Dermis microvascular lymphatic vessel endothelial cell (primary cell): ENCODE data around the gene PCOLCE2. TPM values are rescaled to one million over a fixed set of nuclear protein-coding genes. Genes with fewer than 3 reads are reported as not detected.
"Not testable (repeated sequence)": the region's sequence is repeated elsewhere in the genome, so short reads cannot be mapped to it uniquely, and the experiment has no call there.

Source experiments
- DNase-seq, 2 donors: peaks; one replicate each; pipeline versions ENCODE4 v3.0.0 to v3.0.0-alpha.2; 2010; ENCODE audit warnings: low read depth in 2 of 2
- total RNA-seq: library from RNA; depleted of rRNA; stranded (reverse); fragments of >200 nt; gene quantifications from 2 replicates; pipeline ENCODE4 v1.2.1, GENCODE V29; 2014

PCOLCE2 gene
- total RNA-seq, 1 donor from 2014 or later, result 0.13 TPM

DNA sequence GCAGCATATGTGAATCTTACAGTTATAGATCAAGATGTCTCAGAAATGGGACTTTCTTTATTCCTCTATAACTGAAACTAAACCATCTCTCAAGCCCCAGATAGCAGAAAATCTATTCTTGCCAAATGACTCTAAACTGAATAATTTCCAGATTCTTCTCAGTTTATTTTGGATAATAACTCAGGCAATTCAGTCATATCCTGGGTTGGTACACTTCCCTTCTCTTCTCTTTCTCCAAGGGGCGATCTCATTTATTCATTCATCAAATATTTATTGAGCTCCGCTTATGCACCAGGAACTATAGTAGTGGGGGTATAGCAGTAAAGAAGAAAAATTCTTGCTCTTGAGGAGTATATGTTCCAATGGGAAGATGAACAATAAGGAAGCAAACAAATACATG lies 13.5 kb upstream of the PCOLCE2 start:
- DNase-seq, result no peak

GRCh38 chr3:142898346-142899213 lies 9.7 kb upstream of the PCOLCE2 start:
- DNase-seq, result no peak

GRCh38 chr3:142897807-142898206 lies 8.9 kb upstream of the PCOLCE2 start:
- no peak for DNase-seq

GRCh38 chr3:142896996-142897395 lies 8.1 kb upstream of the PCOLCE2 start:
- no peak for DNase-seq

DNA sequence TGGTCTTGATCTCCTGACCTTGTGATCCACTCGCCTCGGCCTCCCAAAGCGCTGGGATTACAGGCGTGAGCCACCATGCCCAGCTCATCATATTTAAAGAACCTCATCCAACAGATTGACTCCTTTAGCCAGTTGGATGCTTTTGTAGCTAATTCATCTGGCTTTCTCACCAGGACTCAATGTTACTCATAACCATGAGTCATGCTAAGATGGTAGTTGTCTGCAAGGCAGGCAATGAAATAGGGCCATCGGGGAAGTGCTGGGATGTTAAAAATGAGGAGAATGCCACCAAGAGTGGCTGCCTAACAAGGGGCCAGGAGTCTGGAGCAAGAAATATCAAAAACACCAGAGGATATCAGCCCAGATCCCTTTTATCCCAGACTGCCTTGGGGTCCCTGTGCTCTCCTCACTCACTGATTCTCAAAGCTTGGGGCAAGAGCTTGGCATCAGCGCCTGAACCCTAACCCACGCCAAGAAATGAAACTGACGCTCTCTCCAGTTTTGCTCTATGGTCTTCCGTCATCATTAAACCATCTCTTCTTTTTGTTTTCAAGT lies 7.4 kb upstream of the PCOLCE2 start:
- DNase-seq, result no peak

GRCh38 chr3:142894493-142894892 lies 5.6 kb upstream of the PCOLCE2 start:
- DNase-seq, result no peak

DNA sequence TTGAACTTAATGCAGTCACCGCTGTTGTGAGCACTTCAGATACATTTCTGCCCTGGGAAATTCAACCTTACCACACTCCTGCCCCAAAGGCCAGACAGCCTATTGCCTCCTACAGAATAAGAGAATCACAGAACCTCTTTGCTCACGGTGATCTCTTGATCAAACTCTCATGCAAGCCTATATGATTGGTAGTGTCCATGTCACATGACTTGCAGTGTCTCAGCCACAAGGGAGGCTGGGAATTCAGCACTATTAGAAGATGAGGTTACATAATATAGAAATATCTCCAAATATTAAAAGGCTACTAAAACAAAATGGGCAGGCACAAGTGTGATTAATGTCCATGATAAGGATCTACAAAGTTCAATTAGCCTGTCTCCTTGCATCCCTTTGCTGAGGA lies 3.8 kb upstream of the PCOLCE2 start:
- no peak for DNase-seq

- DNase-seq, result no peak
Measured at GRCh38 chr3:142890592-142890991, 1.7 kb upstream of the PCOLCE2 start.

GRCh38 chr3:142889212-142890014 lies 530 bp upstream of the PCOLCE2 start:
- DNase-seq, result no peak

DNA sequence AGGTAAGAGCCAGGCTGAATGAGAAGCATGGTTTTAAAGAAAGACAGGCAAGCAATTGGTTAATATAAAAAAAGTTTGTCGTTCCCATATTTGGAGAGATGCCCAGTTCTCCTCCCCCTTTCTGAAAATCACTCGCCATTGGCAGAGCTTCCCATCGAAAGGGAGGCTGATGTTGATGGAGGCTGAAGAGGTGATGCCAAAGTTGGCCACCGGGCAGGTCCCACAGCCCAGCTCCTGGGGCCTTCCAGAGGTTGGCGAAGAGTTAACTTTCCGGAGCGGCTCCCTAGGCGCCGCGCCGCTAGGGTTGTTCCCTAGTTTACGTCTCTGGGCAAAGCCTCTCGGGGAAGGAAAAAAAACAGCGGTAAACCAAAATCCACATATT lies 793 bp downstream of the PCOLCE2 start:
- no peak for DNase-seq

DNA sequence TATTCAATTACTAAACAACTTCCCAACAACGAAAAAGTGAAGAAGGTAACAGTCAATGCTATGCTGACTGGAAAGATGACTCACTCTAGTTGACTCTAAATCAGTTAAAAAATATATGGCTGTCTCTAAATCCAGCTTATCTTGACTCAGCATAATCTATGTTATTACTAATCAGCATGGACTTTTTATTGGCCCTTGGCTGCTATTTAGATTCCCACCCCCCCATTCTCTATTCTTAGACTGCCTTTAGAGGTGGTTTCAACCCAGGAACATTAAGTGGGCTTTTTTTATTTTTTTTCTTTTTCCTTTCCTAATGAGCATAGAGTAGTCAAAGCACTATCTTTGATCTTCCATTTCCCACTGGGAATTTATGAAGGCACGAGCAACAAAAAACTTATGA lies 1.9 kb downstream of the PCOLCE2 start:
- DNase-seq, result no peak

GRCh38 chr3:142886021-142886420 lies 2.9 kb downstream of the PCOLCE2 start:
- no peak for DNase-seq

DNA sequence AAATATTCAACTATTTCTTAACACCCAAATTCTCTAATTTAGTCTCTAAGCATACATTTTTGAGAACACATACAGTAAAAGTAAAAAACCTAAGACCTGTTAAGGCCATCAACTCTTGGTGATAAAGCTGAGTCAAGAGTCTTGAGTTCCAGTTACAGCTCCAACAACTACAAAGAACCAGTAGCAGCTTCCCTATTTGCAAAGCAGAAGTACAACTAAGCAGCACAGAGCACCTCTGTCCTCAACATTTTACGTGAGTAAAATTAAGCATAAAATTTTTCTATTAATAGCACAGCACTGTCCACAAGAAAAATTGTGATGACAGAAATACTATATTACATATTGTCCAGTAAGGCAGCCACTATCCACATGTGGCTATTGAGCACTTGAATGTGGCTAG lies 4.4 kb downstream of the PCOLCE2 start:
- DNase-seq, result no peak

GRCh38 chr3:142883534-142883933 lies 5.3 kb downstream of the PCOLCE2 start:
- DNase-seq, result not testable (repeated sequence)

DNA sequence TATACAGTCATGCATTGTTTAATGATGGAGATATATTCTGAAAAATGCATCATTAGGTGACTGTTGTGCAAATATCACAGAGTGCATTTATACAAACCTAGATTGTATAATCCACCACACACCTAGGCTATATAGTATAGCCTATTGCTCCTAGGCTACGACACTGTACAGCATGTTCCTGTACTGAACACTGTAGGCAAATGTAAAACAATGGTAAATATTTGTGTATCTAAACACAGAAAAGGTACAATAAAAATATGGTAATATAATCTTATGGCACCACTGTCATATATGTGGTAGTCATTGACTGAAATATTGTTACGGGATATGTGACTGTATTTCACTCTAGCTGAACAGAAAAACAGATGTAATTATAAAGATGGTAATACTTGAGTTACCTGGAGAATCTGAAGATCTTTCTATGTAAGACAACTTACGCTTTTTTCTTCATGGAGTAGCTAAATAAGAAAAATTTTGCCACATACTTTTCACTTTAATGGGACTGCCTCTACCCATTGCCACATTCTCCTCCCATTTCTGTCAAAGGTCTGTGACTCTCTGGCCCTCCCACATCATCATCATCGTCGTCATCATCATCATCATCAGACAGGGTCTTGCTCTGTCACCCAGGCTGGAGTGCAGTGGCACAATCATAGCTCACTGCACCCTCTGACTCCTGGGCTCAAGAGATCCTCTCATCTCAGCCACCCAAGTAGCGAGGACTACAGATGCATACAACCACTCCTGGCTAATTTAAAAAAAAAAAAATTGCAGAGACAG lies 7.2 kb downstream of the PCOLCE2 start:
- no peak for DNase-seq

- DNase-seq, result no peak
Measured at GRCh38 chr3:142878649-142879300, 10.1 kb downstream of the PCOLCE2 start.

DNA sequence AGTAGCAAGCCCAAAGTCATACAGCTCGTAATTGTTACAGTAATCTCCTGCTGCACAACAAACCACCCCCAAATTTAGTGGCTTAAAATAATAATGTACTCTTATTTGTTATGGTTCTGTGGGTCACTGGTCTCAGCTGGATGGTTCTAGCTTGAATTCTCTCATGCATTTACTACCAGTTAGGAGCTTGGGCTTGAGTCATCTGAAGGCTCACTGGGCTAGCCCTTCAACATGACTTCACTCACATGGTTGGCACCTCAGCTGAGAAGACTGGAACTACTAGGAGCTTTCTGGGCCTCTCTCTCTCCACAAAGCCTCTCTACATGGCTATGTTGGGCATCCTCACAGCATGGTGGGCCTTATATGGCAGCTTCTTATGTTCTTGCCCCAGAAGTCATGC lies 12.5 kb downstream of the PCOLCE2 start:
- DNase-seq, result no peak

DNA sequence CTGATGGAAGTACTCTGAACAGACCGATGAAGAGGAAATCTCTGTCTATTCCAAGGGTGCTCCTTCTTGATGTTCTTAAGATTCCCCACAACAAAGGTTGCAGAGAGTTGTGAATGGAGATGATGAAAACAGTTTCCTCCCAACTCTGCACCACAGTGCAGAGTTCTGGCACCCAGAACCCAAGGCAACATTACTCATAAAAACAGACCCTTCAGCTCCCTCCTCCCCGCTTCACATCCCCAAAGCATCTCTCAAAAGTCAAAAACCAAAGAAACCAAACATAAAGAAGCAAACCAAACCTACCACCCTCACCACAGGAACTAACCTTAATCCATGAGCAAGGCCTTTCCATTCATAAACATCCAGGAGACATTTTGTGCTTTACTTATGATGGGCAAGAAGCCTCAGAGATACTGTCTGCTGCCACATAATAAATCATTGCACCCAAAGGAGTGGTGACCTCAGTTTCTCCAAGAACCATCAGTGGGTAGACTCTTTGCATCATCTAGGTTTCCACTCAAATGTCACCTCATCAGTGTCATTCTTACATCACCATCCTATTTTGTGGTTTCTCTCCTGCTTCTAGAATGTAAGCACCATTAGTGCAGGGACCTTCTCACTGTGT lies 13.2 kb downstream of the PCOLCE2 start:
- no peak for DNase-seq

DNA sequence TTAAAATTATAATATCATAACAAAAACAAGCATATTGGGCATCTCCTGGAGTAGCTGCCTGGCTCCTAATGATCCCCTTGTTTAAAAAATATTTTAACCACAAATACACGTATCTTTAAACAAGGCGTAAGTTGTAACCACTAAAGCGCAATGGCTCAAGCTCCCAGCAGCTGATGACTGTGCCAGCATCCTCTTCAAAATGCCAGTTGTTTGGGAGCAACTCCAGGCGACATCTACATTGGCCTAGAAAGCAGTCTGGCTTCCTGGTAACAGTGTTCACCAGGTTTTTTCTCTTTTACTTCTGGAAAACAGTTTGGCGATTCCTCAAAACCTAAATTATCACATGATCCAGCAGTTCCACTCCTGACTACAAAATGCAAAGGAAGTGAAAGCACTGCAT lies 13.8 kb downstream of the PCOLCE2 start:
- no peak for DNase-seq

- DNase-seq, result not testable (repeated sequence)
Measured at GRCh38 chr3:142868382-142868781, 20.5 kb downstream of the PCOLCE2 start.
